Stimulated activated naive CD8-positive, alpha-beta T cell treated with anti-CD3 and anti-CD28 coated beads, Interleukin-15, Interleukin-2, amounts not matched to agents 100 U/mL and 50 U/mL, for 24 hours (primary cell): Measurements from ENCODE around the gene TMEM117.

ENCODE experiments used
- ATAC-seq: fragments of 150-1000 bp; cut with Tn5 transposase; one replicate; pipeline ENCODE4 v1.10.0; 2021
- DNase-seq: peaks from one replicate; pipeline ENCODE4 v3.0.0; 2021

Gene TMEM117

DNA sequence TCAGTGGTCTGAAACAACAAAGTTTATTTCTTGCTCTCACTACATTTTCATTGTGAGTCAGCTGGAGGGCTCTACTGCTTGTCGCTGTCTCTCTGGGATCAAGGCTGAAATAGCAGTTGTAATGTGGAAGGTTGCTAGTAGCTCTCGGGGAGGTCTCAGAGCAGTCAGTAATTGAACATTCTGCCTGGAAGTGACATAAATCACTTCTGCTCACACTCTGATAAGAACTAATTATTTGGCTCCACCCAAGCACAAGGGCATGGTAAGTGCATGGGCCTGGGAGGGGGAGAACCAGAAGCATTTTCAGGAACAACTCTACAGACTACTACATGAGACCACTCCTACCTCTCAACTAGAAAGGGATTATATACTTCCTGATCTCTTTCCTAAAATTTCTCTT lies 128.2 kb downstream of the TMEM117 start:
- DNase-seq (no peak), ATAC-seq (no peak)

DNA sequence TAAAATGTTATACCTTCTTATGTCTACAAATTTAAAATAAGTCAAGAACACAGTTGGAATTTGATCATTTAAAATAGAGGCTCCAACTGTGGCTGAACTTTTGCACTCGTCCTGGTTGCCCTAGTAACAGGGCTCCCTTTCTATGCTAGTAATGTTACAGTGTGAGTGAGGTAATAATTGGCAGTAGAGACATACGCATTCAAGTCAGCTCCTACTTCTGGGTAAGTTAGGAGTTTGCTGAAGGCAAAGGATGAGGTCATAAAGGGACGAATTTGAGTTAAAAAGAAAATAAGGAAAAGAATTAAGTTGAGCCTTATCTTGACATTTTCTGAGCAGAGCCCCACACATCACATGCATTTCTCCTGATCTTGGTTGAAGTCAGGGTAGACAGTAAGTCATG lies 129.1 kb downstream of the TMEM117 start:
- DNase-seq (no peak), ATAC-seq (no peak)

DNA sequence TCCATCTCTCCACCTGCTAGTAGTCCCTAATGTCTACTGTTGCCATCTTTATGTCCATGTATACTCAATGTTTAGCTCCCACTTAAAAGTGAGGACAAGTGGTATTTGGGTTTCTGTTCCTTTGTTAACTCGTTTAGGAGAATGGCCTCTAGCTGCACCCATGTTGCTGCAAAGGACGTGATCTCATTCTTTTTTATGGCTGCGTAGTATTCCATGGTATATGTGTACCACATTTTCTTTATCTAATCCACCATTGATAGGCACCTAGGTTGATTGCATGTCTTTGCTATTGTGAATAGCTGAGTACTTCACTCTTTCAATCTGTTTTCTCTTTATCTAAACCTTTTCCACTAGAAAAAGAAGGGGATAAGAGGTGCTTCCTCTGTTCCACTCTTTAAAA lies 130.0 kb downstream of the TMEM117 start:
- DNase-seq (no peak), ATAC-seq (no peak)

DNA sequence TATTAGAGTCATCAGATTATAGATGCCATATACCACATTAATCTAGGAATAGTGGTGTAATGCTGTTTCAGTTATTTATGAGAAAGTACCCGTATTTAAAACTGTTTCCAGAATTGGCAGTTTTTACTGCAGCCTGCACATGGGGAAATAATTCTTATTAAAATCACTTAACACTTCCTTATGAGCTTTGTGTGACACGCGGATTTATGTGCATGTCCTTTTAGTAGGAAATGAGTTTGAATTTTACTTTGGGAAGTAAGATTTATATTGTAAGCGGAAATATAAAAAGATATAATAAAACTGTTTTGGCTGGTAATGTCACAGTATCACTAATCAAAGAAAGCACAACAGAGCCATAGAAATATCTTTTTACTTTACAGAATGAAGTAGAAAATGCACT lies 132.9 kb downstream of the TMEM117 start:
- DNase-seq = no peak
- ATAC-seq = no peak

DNA sequence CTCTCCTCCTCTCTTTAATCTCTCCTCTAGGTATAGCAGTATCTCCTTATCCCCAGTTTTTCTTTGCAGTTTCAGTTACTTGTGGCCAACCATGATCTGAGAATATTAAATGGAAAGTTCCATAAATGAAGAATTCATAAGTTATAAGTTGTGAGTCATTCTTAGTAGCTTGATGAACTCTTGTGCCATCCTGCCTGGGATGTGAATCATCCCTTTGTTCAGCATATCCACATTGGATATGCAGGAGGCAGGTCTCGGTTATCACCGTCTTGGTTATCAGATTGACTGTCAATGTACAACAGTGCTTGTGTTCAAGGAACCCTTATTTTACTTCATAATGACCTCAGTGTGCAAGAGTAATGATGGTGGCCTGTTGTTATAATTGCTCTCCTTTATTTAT lies 134.0 kb downstream of the TMEM117 start:
- ATAC-seq (no peak), DNase-seq (no peak)

DNA sequence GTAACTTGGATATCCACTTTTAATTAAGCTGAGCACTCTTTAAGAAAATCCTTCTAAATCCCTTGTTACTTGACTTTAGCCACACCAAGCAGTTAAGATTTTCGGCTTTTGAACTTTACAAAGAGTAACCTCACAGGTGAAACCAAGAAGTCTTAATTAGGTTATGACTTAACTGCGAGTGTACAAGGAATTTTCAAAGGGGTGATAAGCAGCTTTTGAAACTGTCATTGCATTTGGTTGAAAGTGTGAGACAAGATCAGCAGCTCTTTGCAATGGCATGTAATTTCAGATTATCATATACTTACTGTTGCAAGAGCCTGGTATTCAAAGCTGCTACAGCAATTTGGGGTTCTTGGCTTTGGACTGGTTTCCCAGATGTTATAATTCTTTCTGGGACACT lies 137.5 kb downstream of the TMEM117 start:
- DNase-seq (no peak), ATAC-seq (no peak)

DNA sequence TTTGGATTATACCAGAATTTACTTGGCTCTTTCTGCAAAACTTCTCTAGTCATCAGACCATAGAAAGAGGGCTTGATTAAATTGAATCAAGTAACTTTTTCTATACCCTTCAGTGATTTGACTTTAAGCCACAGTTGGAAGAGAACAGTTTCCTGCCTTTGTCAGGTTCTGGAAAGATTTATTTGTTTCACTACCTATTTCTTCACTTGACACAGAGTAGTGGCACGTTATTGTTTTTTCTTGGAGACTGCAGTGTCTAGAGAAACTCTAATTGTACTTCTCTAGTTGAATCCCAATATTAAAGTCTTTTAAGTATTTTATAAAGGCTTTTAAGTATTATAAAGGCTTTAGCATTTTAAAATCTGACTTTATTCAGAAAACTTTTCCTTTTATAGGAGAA lies 138.1 kb downstream of the TMEM117 start:
- no peak for DNase-seq
- no peak for ATAC-seq

DNA sequence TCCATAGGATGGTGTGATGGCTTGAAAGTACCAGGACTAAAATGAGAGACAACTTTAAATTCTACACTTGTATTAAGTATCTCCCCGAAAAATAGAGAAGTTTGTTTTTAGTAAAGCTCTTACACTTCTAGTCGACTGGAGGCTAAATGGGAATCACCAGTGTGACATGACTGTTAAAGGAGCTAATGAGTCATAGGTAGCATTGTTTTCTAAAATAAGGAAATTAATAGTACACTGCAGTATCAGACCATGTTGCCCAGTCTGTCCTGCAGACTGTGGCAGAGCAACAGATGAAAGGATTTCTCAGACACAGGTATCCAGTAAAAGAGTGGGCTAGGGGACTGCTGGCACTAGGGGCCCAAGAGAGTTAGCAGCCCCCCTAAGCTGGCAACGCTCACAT lies 140.1 kb downstream of the TMEM117 start:
- ATAC-seq (no peak), DNase-seq (no peak)

DNA sequence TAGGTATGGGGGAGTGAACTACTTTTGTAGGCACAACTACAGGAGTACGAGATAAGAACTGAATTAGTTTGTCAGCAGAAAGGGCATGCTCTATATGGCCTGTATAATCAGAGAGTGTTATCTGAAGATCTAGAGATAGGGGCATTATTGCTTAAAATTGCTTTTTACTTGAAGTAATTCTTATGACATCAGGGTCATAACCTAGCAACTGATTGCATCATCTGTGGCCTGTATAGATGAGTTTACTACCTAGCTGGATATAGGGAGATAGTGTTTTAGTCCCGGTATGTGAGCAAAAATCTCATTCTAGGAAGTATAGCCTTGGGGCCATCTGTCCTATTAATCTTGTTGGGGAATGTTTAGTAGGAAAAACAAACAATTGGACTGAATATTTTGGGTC lies 142.7 kb downstream of the TMEM117 start:
- ATAC-seq (no peak), DNase-seq (no peak)

DNA sequence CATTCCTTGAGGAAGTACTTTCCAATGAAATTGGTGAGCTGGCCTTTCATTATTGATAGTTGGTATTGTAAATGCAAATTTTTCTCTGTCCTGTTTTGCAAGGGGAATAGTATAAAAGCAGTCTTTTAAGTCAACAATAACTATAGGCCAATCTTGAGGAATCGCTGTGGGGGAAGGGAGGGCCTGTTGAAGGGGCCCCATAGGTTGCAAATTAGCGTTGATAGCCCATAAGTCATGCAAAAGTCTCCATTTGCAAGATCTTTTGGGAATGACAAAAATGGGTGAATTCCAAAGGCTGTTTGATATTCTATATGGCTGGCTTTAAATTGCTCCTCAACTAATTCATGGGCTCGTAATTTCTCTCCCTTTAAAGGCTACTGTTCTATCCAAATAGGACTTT lies 143.6 kb downstream of the TMEM117 start:
- no peak for DNase-seq
- ATAC-seq = no peak

DNA sequence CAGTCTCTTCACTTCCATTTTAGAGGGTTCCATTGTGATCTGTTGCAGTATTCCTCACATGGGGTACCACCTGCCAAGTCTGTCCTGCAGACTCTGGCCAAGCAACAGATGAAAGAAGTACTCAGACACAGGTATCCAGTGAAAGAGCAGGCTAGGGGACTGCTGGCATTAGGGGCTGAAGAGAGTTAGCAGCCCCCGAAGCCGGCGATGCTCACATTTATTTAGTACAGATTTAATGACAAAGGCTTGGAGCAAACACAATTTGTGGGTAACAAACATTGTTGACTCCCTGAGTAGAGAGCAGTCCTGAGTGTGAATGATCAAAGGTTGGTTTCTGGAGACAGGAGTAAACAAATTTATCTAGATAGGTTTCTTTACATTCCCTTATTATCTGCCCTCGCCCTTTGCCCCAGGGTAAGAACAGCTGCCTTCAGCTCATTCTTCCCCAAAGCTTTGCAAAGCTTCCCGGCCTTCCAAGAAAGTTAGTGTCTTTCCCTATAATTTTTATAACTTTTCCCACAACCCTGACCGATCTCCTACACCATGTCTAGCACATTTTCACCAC lies 144.8 kb downstream of the TMEM117 start:
- DNase-seq (no peak), ATAC-seq (no peak)

DNA sequence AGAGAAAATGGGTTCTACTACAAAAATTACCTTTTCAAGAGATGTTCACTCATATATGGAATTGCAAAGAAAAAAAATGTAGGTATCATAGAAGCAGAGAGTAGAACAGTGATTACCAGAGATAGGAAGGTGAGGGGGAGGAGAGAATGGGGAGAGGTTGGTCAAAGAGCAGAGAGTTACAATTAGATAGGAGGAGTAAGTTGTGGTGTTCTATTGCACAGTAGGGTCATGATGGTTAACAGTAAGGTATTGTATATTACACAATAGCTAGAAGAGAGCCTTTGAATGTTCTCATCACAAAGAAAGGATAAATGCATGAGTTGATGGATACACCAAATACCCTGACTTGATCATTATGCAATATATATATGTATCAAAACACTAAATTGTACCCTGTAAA lies 145.8 kb downstream of the TMEM117 start:
- no peak for ATAC-seq
- DNase-seq = no peak

DNA sequence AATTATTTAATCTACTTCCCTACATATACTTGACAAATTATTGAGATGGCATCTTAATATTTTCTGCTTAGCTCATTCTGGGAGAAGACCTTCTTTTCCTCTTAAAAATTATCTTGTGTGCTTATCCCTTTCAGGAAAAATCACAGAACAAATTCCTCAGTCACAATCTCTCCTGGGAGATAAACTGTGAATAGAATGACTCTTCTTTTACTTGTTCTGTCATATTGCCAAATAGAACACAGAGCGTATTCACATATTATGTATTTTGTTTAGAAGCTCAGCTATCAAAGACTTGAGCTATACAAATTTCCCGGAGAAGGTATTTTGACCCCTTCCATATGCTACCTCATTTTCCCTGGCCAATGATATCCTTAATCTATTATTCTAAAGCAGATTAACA lies 146.7 kb downstream of the TMEM117 start:
- no peak for ATAC-seq
- no peak for DNase-seq

DNA sequence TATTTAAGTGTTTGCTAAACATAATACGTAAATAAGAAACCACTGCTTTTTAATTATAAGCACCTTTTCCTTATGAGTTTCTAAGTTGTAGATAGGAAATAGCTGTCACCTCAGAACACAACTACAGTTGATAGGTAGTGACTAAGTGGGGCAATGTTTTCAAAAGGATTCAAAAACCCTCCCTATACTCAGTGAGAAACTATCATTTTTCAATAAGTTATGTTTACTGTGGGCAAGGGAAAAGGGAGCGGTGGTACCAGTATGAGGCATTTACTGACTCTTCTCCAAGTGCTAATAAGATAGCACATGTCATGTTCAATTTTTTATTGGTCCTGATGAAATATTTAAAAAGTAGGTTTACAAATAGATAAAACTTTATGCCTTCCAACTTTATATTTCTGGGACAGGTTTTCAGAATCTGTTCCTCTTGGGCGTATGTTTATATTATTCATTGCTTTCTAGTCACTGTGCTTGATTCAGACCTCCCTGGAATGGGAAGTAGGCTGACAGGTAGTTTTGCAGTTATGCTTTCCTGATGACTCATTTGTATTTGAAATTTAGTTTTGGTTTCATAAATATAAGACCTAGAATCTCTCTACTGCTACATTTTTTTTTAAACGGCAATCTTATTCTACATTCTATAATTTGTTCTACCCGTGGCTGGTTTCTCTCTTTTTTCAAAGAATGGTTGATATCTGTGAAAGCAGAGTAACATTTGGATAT lies 153.1 kb downstream of the TMEM117 start:
- ATAC-seq (no peak), DNase-seq (no peak)

DNA sequence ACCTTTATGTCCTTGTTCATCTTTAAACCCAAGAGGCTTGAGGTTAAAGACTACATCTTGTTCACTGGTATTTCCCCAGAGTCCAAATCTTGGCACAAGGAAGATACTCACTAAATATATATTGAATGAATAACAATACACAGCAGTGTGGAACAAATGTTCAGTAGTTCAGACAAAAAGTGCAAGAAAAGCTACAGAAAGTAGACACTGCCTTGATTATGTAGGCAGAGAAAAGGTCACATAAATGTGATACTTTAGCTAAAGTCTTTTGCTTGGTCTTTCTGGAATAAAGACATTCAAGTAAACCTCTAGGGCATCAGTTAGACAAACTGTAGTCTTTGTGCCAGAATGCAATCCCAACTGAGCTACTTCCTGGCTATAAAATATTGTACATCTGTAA lies 157.0 kb downstream of the TMEM117 start:
- ATAC-seq (no peak), DNase-seq (no peak)

DNA sequence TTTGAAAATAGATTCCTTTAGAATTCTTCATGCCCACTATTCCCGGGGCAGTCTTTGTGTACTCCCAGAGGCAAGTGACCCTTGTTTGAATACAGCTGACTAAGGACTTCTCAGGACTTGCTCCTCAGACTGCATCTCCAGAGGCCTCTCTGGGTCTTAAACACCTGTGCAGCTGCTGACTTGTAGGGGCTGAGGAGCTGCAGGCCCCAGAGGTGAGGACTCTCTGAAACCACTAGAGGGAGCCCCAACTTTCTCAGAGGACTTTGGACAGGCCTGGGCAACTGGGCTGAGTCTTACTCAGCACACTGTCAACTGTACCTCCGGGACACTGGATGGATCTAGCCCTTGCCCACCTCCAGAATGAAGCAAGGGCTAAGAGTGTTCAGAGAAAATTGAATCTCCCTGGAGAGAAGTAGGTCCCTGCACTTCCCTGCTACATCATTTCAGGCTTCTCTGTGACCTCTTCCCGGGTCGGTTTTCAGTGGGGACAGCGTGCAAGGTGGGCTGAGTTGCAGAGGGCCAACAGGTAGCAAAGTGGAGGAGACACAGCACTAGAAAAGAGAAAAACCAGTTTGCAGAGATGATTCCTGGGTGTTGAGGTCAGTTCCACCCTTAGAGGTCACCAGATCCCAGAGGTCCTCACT lies 164.6 kb downstream of the TMEM117 start:
- peak; percentile 6 for DNase-seq
- peak; percentile 82 for ATAC-seq

DNA sequence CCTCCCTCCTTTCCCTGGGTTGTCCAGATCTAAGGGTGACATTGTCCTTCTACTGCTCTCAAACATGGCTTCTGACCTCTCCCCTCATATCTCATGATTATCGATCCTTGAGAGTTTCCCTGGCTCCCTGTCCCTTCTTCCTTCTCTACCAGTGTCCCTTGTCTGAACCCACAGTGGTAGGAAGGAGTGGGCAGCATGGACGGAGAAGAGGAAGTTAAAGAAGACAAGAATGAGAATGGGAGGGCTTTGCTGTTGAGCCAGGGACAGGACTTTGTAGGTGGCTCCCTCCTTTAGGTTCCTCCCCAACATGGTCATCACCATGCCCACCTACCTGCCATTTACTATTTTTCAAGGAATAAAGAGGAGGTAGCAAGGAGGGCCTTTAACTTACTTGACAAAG lies 166.7 kb downstream of the TMEM117 start:
- ATAC-seq (no peak), DNase-seq (no peak)

DNA sequence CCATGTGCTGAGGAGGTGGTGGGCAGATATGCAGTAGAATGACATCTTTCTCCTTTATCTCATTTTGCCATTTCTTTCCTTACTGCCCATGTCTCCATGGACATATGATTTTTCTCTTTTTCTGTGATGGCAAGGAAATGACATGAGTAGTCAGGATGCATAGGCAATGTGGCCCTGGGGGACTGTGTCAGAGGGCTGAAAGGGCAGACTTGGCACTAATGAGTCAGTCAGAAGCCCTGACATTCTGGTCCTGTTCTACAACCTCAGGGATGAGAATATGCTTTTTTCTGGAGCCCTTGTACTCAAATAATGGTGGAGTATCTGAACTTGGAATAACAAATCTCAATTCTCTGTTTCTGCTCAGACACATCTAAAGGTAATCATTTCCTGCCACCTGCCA lies 167.8 kb downstream of the TMEM117 start:
- ATAC-seq (no peak), DNase-seq (no peak)

DNA sequence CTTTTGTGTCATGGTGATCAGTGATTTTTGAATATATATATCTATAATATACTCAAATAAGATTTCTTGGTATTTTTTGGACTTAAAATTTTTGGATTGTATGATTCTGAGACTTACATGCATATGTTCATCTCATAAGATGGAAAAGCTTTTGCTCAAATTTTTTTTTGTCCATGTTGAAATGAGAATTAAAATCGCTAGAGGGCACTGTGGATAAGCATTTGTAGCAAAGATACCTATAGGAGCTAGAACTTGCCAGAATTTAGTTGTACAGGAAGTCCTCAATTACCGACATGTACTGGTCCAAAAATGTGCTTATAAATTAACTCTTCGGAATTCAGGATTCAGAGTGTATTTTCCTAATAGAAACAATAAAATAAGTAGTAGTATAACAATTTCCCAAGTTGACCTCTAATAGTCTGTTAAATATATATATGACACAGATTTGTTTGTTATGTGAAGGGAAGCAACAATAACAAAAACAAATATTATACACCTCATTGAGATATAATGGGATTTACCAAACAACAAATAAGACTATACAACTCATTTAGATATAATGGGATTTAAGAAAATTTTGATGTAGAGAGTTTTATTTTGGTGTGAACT lies 179.6 kb downstream of the TMEM117 start:
- ATAC-seq = no peak
- no peak for DNase-seq

DNA sequence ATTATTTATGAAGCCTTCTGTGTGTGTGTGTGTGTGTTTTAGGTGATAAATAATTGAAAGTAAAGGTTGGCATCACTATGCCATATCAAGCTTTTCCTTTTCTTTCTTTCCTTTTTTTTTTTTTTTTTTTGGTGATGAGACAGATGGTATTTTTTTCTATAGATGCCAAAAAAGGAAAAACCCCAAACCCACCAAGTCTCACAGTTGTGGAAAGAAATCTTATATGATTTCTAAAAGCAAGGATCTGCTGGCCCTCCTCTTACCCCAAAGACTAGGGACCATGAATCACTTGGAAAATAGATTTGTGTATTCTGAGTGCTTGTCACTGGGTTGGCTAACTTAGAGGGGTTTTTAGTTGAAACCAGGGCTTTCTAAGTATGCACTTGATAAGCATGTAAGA lies 181.3 kb downstream of the TMEM117 start:
- ATAC-seq (no peak), DNase-seq (no peak)

DNA sequence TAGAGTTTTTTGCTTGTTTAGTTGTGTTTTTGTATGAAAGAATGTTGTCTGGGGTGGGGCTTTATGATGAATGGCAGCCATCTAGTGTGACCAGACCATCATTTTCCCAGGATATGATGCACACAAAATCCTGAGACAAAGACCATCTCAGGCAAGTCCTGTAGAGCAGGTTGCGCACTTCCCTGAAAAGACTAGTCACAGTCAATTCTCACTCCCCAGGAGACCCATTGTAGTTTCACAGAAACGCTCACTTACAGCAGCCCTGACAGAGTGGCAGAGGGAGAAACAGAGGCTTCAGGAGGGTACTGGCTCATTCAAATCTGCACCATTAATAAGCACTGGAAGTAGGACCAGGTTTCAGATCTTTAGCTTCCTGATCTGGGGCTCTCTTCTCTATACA lies 183.2 kb downstream of the TMEM117 start:
- ATAC-seq = no peak
- DNase-seq = no peak

DNA sequence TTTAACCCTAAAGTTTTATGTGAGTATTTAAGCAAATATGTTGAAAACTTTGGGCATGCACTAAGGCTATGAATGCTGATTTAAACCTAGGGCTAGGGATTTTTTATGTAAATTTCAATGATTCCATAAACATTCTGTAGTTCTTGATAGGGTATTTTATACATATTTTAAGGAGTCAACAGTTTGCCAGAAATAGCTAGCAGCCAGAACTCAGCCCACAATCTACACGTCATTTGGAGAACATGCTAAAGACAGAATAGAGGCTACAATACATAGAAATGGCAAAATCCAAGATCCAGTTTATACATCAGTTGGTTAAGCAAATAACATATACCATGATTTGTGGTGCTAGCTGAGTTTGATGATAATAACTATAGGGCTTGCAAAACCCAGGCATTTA lies 184.7 kb downstream of the TMEM117 start:
- DNase-seq (no peak), ATAC-seq (no peak)

DNA sequence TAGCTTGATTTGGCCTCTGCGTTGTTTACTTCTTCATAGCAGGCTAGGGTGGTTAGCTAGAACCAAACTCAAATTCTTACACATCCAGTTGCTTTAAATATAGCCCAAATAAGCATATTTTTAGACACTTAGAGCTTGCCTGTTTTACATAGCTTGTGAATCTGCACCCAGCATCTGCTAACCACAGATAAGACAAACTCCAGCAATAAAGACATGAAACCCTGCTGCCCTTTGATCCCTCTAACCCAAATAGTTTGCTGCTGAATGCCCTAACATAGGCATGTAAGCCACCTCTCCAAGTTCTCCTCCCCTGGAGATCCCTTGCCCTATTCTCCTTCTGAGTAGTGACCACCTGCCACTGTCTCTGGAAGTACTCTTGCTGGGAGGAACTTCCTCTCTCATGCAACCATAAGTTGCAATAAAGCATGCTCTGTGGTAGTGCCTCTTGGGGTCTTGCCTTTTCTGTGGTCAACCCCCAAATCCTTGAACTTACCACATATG lies 185.6 kb downstream of the TMEM117 start:
- DNase-seq (no peak), ATAC-seq (no peak)
